GM12891 (cell line): ENCODE measurements around the gene RAB26.

ENCODE experiments used
- POLR2A ChIP-seq: IDR thresholded peaks from 2 replicates; pipeline ENCODE4 v1.6.1; 2011; ENCODE audit warnings: low read depth, low read length, control low read depth
- TAF1 ChIP-seq: IDR thresholded peaks from 2 replicates; pipeline ENCODE4 v1.6.1; 2011; ENCODE audit warnings: low read depth, low read length, control low read depth

- TF ChIP-seq POLR2A (no peak), TAF1 (no peak)
Measured at GRCh38 chr16:2184962-2185361, 36.5 kb downstream of the RAB26 start.
